RPMI7951 (cell line): ENCODE data around the gene CBARP. TPM values are rescaled to one million over a fixed set of nuclear protein-coding genes. Genes with fewer than 3 reads are reported as not detected.
"Not testable (repeated sequence)": the region's sequence is repeated elsewhere in the genome, so short reads cannot be mapped to it uniquely, and the experiment has no call there.

ENCODE experiments used
- DNase-seq: peaks from one replicate; pipeline ENCODE4 v3.0.0-alpha.2; 2012; ENCODE audit warnings: low read depth
- total RNA-seq: library from RNA; depleted of rRNA; stranded (reverse); fragments of >200 nt; shearing (Covaris generic); gene quantifications from 2 replicates; pipeline ENCODE4 v1.2.3, GENCODE V29; 2014

The CBARP gene
- total RNA-seq, 1 experiment from 2014 or later = 0.48 TPM

DNA sequence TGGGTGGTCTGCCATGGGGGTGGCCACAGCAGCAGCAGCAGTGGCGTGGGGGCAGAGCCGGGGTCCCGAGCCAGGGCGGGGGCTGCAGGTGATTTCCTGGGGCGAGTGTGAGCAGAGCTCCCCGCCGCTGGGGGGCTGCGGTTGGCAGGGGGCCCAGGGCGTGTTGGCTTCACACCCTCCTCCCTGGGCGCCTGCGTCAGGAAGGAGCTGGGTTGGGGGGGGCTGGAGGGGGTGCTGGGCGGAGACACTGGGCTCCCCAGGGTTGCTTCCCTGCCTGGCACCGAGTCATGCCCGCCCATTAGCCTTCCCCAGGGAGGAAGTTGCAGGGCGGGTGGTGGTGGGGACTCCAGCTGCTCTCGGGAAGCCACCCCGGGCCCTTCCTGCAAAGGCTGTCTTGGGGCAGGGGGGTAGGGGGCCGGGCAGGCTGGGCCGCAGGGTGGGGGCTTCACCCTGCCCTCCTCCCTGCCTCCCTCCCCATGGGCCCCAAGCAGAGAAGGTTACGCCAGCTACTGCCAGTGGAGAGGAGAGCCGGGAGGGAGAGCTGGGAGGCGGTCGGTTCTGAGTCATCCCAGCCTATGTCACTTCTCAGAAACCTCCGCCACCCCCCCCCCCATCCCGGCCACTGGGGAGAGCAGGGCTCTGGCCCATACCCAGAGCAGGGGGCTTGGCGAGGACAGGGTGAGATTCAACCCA, 15.2 kb upstream of the CBARP start:
- DNase-seq = peak; percentile 98

DNA sequence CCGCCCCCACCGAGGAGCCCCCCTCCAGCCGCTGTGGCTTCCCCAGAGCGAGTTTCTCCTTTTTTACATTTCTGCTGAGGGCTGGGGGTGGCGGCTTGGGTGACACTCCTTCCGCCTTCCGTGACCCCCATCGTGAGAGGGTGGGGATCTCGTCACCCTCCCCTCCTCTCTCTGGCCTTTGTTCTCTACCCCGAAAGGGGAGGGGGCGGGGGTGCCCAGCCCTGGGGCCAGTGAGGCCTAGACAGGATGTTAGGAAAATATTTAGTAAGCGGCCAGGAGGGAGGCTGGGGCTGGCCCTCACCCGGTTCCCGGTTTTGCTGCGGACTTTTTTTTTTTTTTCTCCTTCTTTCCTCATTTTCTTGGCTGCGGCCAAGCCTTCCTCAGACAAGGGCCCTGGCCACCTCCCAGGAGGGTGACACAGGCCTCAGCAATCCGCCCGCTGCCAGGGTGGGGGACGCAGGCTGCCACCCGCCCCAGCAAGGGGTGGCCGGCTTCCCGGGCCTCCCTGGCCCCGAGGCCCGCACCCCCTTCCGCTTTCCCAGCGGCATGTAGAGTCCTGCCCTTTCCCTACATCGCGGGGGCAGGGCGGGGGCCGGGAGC, 14.5 kb upstream of the CBARP start:
- DNase-seq = peak; percentile 98

DNA sequence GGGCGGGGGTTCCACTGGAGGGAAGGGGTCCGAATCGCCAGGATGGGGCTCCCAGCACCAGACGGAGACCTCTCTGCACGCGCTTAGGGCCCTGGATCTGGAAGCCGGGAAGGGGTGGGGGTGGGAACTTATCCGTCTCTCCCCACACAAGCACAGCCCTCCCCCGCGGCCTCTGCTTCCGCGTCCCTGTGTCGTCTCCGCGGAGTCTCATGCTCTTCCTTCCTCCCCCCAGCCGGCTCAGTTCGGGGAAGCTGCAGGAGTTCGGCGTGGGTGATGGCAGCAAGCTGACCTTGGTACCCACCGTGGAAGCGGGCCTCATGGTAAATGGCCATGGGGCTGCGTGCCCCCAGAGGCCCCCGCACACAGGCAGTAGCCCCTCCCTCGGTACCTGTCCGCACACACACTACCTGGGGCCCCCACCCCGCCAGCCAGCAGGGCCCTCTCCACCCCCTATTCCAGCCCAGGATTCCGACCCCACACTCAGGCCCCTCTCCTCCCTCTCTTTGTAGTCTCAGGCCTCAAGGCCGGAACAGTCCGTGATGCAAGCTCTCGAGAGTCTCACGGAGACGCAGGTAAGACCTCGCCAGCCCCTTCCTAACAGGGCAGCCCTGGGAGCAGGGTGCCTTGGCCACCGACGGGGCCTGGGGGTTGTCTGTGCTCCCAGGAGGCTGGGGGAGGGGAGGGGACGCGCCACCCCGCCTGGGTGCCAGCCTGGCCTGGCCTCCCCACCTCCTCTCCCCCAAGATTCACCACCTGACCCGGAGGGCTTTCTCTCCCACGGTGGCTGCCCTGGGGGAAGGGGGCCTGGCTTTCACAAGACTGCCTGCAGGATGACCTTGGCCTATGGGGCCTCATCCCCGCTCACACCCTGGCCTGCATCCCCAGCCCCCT, 13.8 kb upstream of the CBARP start:
- peak; percentile 77 for DNase-seq

DNA sequence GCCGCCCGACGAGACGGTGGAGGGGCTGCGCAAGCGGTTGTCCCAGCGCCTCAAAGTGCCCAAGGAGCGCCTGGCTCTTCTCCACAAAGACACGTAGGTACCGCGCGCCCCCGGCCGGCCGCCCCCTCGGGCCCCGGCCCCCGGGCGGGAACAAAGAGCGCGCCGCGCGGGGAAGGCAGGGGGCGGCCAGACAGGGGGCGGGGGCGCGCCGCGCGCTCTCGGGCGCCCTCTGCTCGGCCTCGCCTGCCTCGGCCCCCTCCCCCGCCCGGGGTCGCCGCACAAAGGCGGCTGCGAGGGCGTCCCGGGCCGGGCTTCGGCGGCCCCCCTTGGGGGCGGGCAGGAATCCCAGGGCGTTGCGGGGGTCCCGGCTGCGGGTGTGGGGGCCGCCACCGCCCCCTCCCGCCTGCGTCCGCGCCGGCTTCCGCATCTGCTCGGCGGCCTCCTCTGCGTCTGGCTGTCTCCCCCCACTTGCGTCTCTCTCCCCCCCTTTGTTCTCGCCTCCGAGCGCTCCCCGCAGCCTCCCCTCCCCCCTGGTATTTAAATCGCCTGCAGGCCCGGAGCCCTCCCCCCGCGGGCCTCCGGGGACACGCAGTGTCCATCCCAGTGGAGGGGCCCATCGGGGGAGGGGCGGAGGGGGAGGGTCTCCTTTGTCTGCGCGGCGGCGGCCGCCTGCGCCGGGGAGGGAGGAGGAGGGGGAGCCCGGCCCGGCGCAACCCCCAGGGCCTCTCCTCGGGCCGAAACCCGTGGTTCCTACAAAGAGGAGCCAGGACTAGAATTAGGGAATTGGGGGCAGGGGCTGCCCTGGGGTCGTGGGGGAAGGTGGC, 12.8 kb upstream of the CBARP start:
- no peak for DNase-seq

DNA sequence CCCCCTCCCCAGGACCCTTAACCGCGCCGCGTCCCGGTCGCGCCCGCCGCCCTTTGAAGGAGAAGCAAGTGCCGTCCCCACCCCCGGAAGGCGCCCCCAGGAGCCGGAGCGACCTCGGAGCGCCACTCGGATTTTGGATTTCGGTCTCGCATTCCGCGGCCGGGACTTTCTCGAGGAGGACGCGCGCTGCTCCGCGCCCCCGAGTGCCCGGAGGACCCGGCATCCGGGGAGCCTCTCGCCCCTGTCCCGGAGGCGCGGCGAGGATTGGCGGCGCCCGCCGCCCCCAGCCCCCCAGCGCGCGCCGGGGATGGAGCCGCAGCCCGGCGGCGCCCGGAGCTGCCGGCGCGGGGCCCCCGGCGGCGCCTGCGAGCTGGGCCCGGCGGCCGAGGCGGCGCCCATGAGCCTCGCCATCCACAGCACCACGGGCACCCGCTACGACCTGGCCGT, 12.2 kb upstream of the CBARP start:
- DNase-seq = no peak

DNA sequence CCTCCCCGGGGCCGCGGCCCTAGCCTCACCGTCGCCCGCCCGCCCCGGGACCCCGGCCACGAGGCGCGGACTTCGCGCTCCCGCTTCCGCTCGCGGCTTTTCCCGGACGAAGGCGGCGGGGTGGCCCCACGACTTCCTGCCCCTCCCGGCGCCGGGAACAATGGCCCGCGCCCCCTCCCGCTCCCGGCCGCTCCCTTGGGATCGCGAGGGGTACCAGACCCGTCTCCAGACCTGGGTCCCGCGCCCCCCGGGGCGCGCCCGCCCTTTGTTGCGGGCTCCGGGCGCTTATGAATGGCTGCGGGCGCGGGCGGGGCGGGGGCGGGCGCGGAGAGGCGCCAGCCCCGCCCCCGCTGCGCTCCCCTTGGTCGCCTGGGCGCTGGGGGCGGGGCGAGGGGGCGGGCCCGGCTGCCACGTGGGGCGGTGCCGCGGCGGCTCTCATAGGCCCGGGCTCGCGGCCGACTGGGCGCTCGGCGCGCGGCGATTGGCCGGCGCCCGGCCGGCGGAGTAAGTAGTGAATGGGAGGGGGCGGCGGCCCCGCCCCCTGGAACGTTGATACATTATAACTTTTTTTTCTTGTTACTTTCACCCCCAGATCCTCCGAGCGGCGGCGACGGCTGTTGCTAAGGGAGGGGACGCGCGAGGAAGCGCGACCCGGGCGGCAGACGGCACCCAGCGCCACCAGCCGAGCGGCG, 11.6 kb upstream of the CBARP start:
- peak; percentile 96 for DNase-seq

DNA sequence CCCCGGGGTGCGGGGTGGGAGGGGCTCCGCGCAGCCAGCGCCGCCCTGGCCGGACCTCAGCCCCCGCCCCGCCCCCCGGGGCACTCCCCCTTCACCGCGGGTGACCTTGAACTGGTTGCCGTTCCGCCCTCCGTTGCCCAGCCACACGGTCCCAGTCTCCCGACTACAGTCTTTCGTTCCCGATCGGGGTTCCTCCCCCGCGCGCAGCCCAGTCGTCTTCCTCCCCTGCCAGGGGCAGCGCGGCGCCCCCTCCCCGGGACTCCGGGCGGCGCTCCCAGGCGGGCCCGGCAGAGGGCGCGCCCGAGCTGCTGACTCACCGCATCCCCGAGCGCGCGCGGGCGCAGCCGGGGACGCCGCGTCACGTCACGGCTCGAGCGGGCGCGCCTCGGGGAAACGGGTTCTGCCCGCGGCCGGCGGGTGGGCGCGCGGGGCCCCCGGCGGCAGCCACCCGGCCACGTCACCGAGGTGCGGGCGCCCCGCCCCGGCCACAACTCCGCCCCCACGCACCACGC, 11.0 kb upstream of the CBARP start:
- DNase-seq = peak; percentile 68

DNA sequence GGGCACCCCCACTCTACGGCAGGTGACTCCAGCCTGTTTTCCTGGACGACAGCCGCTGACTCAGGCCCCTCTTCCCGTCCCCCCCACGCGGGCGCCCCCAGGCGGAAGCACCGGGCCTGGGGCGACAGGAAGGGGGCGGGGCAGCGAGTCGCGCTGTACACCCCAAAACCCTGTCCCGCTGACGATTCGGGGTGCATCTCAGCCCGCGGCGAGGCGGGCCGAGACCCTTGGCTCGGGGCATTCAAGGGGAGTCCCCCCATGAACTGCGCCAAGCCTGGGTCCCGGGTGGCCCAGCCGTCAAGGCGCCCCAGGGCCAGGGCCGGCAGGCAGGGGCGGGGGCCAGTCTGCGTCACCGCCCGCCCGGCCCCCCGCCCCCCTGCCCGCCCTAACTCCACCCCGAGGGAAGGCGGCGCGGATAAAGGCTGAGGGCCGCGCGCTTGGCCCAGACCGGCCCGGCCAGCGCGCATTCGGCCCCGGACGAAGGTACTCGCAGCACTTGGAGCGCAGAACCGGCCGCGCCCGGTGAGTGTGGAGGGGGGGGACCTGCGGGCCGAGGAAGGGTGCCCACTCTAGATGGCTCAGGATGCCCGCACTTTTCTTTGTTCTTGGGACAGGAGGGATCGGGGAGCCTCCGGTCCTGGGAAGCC, 10.5 kb upstream of the CBARP start, which contains the start of gene MIDN:
Gene MIDN (plus strand): TSS at position 445 of the 647 bp plus-strand sequence. CDS start 1,714 bp downstream, outside the sequence.
- peak; percentile 84 for DNase-seq

DNA sequence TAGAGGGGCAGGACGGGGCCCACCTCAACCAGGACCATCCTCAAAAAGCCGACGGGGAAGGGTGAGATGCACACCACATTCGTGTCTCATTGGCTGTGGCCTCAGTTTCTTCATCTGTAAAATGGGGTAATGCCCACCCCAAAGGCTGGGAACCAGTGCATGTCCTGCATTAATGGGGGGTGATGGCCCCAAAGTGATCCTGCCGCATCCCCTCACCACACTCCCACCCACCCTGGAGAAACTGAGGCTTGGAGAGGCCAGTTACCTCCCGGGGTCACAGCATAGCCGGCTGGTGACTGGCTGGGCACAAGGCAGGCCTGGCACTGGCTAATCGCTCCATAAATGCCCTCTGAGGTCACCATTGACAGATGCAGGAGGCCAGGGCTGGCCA, 9.9 kb upstream of the CBARP start:
- no peak for DNase-seq

DNA sequence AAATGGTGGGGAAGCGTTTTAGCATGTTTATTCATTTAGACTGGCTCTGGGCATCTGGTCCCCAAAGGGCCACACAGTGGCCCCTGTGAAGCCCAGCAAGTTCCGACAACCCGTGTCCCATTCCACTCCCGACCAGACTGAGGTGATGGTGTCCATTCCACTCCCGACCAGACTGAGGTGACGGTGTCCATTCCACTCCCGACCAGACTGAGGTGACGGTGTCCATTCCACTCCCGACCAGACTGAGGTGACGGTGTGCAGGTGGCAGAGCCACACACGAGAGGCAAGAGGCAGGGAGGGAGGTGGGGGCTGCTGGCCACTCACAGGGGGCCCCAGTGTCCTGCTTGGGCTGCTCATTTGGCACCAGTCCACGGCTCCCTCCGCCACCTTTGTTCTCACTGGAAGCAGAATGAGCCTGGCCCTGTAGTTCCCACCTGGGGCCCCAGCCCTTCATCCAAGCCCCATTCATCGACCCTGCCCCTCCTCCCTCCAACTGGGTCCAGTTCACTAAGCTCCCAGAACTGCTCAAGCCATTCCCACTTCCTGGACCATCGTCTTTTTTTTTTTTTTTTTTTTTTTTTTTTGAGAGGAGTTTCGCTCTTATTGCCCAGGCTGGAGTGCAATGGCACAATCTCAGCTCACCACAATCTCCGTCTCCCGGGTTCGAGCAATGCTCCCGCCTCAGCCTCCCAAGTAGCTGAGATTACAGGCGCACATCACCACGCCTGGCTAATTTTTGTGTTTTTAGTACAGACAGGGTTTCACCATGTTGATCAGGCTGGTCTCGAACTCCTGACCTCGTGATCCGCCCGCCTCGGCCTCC, 8.7 kb upstream of the CBARP start:
- not testable (repeated sequence) for DNase-seq

DNA sequence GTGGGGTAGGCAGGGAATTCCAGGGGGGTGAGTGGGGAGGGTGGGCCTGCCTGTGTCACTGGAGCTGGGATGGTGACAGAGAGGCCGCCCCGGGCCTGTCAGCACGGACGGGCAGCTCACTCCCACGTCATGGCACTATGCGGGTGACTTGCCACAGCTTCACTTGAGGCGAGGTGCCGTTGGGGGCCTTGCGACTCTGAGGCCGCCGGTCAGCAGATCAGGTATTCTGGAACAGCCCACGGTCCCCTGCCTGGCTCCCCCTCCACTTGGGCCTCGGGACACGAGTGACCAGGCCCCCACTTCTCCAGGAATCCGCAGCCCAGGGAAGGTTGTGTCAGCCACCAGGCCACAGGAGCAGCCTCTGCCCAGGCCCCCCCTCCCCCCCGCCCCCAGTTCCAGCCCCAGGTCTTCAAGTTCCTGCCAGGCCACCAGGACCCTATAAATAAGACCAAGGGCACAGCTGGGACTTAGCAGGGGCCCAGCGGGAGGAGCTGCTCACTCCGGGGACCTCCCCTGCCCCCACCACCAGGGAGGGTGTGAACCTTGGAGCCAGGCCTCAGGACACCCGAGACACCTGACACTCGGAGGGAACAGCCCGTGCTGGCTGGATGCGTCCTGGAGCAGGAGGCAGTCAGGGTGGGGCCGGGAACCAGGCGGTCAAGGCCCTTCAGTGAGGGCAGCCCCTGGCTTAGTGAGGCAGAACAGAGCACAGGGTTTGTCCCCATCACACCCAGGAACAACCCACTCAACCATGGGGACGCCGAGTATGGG, 7.9 kb upstream of the CBARP start:
- no peak for DNase-seq

DNA sequence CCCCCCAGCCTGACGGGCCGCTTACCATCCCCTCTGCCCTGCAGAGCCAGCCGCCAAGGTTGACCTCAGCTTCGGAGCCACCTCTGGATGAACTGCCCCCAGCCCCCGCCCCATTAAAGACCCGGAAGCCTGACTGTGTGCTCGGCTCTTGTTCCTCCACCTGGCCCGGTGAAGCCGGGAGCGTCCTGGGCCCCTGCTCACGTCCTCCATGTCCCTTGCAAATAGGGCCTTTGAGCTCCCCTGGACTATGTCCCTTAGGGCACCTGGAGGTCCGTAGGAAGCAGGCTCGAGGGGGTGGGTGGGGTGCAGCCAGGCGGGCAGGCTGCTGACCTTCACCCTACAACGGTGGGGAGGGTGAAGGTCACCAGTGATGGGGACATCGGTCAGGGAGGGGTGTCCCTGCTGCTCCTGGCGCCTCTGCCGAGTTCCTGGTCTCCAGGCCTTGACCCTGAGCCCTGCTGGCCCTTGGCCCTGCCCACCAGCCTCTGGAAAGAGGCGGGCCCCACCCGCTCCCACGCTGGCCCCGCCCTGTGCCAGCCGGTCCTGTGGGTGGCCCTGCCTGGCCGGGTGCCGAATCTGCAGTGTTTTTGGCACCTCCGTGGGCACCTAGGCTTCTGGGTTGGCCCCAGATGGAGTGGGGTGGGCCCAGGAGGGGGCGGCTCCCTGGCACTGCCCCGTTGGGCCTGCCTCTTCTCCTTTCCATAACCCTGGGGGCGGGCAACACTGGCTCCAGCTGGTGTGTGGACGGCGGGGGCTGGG, 7.1 kb upstream of the CBARP start:
- DNase-seq = no peak

DNA sequence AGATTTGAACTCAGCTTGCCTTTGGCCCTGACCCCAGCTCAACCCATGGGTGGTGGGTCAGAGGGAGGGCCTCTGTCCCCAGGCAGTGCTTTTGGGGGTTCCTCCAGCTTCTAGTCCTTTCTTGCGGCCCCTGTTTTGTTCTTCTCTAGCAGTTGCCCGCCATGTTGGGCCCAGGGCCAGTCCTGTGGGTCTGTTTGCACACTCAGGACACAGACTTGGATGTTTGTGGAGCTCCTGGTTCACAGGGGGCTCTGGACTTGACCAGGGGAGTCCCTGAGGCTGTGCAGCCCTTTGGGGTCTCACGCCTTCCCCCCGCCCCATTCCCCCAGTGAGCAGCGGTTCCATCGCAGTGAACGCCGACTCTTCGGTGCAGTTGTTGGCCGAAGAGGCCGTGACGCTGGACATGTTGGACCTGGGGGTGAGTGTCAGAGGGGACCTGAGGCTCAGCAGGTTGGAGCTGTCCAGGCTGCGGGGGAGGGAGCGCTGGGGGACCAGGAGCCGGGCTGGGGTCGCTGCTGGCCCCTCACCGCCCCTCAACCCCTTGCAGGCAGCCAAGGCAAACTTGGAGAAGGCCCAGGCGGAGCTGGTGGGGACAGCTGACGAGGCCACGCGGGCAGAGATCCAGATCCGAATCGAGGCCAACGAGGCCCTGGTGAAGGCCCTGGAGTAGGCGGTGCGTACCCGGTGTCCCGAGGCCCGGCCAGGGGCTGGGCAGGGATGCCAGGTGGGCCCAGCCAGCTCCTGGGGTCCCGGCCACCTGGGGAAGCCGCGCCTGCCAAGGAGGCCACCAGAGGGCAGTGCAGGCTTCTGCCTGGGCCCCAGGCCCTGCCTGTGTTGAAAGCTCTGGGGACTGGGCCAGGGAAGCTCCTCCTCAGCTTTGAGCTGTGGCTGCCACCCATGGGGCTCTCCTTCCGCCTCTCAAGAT, 6.2 kb upstream of the CBARP start:
- DNase-seq = peak; percentile 79

DNA sequence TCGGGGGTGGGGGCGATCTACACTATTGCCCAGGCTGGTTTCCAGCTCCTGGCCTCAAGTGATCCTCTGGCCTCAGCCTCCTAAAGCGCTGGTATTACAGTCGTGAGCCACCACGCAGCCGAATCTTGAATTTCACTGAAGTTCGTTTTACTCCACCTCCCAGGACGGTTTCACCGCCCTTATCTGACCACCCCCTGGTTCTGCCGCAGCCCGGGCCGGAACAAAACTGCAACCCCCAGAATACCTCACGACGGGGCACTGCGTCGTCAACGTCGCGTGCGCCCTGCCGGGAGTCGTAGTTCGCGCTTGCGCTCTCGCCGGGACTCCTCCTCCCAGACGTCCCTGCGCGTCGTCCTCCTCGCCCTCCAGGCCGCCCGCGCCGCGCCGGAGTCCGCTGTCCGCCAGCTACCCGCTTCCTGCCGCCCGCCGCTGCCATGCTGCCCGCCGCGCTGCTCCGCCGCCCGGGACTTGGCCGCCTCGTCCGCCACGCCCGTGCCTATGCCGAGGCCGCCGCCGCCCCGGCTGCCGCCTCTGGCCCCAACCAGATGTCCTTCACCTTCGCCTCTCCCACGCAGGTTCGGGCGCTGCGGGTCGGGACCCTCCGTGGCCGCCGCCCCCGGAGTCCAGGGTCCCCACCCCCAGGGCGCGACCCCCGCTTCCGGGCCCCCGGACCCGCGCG, 3.8 kb upstream of the CBARP start, which contains the start of gene ATP5F1D:
Gene ATP5F1D (plus strand): TSS at position 335 of the 679 bp plus-strand sequence. CDS start 100 bp downstream, at position 435.
- DNase-seq = peak; percentile 95

DNA sequence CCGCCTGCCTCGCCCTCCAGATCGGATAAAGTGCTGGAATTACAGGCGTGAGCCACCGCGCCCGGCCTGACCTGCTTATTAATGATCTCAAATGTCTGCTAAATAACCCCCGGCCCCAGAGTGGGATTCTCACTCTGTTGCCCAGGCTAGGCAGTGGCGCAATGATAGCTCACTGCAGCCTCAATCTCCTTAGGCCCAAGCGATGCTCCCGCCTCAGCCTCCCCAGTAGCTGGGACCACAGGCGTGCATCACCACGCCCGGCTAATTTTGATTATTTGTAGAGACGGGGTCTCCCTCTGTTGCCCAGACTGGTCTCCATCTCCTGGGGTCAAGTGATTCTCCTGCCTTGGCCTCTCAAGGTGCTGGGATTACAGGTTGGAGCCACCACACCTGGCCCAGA, 3.1 kb upstream of the CBARP start:
- DNase-seq = no peak
